Panc1 (cell line): ENCODE data around the gene POU4F2.

Experiments
- POLR2AphosphoS5 ChIP-seq: IDR thresholded peaks from 2 replicates; pipeline ENCODE4 v1.6.1; 2012; ENCODE audit warnings: mild to moderate bottlenecking, low read depth, low read length, moderate library complexity
- TF ChIP-seq, protein P1 (sequence below): fragments of 450-650 bp; IDR thresholded peaks from 2 replicates; pipeline ENCODE4 v1.5.1; 2017; ENCODE audit warnings: mild to moderate bottlenecking
- TF ChIP-seq, protein P2 (sequence below), 2 experiments: IDR thresholded peaks; 2 replicates each; pipeline ENCODE4 v1.6.1; 2011 to 2012; ENCODE audit warnings: low read depth in 2 of 2, control low read depth in 1 of 2, low read length in 1 of 2, mild to moderate bottlenecking in 1 of 2, moderate library complexity in 1 of 2; ENCODE audit not compliant: insufficient read depth in 1 of 2

DNA sequence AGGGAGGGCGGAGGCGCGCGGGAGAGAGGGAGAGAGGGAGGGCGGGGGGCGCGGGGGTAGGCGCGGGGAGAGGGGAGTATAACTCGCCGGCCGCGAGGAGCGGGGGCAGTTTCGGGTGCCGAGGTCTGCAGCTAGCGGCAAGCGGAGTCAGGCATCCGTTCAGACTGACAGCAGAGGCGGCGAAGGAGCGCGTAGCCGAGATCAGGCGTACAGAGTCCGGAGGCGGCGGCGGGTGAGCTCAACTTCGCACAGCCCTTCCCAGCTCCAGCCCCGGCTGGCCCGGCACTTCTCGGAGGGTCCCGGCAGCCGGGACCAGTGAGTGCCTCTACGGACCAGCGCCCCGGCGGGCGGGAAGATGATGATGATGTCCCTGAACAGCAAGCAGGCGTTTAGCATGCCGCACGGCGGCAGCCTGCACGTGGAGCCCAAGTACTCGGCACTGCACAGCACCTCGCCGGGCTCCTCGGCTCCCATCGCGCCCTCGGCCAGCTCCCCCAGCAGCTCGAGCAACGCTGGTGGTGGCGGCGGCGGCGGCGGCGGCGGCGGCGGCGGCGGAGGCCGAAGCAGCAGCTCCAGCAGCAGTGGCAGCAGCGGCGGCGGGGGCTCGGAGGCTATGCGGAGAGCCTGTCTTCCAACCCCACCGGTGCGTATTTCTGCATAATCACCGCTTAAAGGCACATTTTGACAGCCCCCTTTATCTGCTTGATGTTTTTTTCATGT lies at the start of gene POU4F2:
- TF ChIP-seq, protein P1, sequence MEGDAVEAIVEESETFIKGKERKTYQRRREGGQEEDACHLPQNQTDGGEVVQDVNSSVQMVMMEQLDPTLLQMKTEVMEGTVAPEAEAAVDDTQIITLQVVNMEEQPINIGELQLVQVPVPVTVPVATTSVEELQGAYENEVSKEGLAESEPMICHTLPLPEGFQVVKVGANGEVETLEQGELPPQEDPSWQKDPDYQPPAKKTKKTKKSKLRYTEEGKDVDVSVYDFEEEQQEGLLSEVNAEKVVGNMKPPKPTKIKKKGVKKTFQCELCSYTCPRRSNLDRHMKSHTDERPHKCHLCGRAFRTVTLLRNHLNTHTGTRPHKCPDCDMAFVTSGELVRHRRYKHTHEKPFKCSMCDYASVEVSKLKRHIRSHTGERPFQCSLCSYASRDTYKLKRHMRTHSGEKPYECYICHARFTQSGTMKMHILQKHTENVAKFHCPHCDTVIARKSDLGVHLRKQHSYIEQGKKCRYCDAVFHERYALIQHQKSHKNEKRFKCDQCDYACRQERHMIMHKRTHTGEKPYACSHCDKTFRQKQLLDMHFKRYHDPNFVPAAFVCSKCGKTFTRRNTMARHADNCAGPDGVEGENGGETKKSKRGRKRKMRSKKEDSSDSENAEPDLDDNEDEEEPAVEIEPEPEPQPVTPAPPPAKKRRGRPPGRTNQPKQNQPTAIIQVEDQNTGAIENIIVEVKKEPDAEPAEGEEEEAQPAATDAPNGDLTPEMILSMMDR, result no peak
- TF ChIP-seq POLR2AphosphoS5, result no peak
- TF ChIP-seq, protein P2, sequence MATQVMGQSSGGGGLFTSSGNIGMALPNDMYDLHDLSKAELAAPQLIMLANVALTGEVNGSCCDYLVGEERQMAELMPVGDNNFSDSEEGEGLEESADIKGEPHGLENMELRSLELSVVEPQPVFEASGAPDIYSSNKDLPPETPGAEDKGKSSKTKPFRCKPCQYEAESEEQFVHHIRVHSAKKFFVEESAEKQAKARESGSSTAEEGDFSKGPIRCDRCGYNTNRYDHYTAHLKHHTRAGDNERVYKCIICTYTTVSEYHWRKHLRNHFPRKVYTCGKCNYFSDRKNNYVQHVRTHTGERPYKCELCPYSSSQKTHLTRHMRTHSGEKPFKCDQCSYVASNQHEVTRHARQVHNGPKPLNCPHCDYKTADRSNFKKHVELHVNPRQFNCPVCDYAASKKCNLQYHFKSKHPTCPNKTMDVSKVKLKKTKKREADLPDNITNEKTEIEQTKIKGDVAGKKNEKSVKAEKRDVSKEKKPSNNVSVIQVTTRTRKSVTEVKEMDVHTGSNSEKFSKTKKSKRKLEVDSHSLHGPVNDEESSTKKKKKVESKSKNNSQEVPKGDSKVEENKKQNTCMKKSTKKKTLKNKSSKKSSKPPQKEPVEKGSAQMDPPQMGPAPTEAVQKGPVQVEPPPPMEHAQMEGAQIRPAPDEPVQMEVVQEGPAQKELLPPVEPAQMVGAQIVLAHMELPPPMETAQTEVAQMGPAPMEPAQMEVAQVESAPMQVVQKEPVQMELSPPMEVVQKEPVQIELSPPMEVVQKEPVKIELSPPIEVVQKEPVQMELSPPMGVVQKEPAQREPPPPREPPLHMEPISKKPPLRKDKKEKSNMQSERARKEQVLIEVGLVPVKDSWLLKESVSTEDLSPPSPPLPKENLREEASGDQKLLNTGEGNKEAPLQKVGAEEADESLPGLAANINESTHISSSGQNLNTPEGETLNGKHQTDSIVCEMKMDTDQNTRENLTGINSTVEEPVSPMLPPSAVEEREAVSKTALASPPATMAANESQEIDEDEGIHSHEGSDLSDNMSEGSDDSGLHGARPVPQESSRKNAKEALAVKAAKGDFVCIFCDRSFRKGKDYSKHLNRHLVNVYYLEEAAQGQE (IDR thresholded peaks at IDR 0.05; ENCODE audit: insufficient read depth in 1 of 2, low read depth in 2 of 2, low read length in 1 of 2), result no peak
